NCI-H2196 treated with DMSO at 0.1 percent for 48 hours (cell line): ENCODE data around the gene OPA3.
A peak's percentile ranks its signal among the peaks of the same experiment; 100 is the strongest.

Experiments
- DNase-seq: peaks from one replicate; lab custom pipeline; 2025; ENCODE audit not compliant: unreplicated experiment; lab: John Stamatoyannopoulos, UW

OPA3 gene

DNA sequence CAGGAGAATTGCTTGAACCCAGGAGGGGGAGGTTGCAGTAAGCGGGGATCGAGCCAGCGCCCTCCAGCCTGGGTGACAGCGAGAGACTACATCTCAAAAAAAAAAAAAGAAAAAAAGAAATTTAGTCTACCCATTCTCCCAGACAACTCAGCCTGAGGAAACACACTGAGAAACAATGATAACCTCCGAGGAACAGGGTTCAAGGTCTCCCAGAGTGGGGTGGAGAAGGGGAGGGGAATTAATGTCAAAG, 78.7 kb downstream of the OPA3 start:
- DNase-seq = no peak

DNA sequence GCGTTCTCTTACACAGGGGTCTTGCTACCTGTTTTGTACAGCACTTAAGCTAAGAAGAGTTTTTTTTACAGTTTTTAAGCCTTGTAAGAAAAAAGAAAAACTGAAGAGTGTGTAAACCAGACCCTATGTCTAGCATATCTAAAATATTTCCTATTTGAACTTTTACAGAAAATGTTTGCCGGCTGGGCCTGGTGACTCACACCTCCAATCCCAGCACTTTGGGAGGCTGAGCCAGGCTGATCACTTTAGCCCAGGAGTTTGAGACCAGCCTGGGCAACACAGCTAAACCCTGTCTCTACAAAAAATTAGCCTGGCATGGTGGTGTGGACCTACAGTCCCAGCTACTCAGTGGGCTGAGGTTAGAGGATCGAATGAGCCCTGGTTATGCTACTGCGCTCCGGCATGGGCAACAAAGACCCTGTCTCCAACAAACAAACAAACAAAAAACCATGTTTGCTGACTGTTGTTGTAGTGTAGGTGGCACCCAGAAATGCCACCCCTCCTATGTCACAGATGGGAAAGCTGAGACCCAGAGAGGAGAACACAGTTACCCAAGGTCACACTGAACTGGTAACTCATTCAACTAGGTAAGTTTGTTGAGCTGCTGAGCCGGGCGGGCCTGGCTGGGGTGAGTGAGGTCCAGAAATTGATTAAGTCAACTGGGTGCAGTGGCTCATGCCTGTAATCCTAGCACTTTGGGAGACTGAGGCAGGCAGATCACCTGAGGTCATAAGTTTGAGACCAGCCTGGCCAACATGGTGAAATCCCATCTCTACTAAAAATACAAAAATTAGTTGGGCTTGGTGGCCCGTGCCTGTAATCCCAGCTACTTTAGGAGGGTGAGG, 79.2 kb downstream of the OPA3 start:
- DNase-seq = no peak

DNA sequence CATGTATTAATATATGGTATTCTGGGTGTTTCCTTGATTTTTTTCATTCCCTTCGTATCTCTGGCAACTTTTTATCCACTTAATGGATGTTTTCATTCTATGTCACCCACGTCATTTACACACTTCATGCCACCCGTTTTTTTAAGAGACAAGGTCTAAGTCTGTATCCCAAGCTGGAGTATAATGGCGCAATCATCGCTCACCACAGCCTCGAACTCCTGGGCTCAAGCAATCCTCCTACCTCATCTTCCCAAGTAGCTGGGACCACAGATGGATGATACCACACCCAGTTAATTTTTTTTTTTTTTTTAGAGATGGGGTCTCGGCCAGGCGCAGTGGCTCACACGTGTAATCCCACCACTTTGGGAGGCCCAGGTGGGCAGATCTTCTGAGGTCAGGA, 80.7 kb downstream of the OPA3 start:
- no peak for DNase-seq

DNA sequence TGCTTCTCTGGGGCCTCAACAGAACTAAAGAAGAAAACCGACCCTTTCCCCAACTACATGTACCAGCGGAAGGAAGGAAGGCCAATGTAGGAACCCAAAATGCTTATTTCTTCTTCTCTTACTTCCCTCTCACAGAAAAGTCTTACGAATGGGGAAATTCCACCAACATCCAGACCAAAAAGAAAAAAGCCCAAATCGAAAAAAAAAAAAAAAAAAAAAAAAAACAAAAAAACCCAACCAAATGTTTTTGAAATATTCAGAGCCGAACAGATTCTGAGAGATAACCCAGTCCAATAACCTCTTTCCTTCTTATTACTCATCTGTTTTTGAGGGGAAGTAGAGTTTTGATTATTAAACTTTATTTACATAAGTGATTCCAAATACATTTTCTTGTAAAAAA, 82.5 kb downstream of the OPA3 start:
- no peak for DNase-seq

DNA sequence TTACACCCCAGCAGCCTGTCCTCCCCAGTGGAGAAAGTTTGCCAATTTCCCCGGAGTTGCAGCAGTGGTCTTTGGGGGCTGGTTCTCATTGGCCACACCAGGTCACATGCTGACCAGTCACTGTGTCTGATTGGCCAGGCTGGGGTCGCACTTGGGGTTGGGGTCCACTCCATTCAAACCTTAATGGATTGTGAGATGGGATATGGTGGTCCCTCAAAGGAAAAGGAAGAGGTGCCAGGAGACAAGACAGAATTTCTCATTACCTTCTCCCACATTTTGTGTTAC, 82.9 kb downstream of the OPA3 start:
- no peak for DNase-seq

- DNase-seq = no peak
Measured at GRCh38 chr19:45500918-45501729, 83.5 kb downstream of the OPA3 start.

- no peak for DNase-seq
Measured at GRCh38 chr19:45499196-45500180, 85.1 kb downstream of the OPA3 start.

GRCh38 chr19:45498411-45499195, 86.0 kb downstream of the OPA3 start, which contains the start of gene PPM1N:
Gene PPM1N (plus strand): TSS chr19:45498443. CDS start chr19:45498473, 30 bp downstream.
- DNase-seq = no peak

DNA sequence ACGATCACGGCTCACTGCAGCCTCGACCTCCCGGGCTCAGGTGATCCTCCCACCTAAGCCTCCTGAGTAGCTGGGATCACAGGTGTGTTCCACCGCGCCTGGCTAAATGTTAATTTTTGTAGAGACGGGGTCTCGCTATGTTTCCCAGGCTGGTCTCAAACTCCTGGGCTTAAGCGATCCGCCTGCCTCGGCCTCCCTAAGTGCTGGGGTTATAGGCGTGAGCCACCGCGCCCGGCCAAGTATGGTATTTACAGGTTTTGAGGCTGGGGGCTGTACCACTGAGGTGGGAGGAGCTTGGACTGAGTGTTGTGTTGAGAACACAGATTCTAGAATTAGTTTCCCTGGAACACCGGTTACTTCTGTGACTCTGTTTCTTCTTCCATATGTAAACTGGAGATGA, 86.8 kb downstream of the OPA3 start:
- no peak for DNase-seq

- DNase-seq = no peak
Measured at GRCh38 chr19:45496349-45496953, 88.2 kb downstream of the OPA3 start.

GRCh38 chr19:45495178-45495577, 89.4 kb downstream of the OPA3 start:
- no peak for DNase-seq

GRCh38 chr19:45494261-45494916, 90.2 kb downstream of the OPA3 start:
- no peak for DNase-seq

DNA sequence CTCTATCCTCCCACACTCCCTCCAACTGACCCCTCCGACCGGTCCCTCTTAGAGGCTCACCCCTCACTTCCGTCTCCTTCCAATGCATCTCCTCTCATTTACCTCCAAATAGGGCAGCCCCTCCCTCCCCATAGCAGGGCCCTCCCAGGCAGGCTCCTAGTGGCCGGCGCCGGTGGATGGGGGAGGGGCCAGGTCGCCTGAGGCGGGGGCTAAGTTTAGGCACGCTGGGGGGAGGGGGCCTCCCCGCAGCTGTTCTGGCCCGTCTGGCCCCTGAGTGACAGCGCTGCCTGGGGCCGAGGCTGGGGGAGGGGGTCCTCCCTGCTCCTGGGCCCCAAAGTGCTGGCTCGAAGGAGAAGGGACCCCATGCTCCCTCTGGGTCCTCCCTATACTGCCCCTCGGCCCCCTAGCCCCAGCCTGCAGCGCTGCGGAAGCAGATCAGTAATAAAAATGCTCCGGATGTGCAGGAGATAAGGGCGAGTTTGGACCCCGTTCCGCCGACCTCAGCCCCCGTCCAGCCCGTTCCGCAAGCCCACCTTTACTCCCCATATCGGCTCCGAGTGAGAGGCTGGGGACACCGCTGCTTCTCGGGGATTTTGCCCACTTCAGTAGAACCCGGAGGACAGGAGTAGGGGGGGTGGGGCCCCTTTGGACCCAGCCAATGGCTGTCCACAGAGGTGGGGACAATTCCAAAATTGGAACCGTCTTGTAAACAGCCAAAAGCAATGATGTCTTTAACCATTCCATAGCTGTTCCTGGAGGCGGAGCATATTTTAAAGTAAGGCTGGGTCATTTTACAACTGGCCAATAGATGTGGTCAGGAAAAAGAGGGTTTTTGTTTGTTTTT, 91.8 kb downstream of the OPA3 start:
- no peak for DNase-seq

DNA sequence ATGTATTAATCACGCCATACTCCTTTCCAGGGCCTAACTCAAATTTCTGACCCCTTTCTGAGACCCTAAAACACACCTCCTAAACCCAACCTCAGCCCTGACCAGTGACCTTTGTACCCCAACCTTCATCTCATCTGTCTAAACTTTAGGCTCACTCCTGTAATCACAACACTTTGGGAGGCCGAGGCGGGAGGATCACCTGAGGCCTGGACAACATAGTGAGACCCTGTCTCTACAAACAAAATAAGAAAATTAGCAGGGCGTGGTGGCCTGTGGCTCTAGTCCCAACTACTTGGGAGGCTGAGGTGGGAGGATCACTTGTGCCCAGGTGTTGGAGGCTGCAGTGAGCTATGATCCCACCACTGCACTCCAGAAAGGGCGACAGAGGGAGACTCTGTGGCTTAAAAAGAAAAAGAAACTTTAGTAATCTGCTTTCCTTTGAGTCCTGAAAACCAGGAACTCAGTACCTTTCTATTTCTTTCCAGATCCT, 92.4 kb downstream of the OPA3 start:
- DNase-seq = no peak

DNA sequence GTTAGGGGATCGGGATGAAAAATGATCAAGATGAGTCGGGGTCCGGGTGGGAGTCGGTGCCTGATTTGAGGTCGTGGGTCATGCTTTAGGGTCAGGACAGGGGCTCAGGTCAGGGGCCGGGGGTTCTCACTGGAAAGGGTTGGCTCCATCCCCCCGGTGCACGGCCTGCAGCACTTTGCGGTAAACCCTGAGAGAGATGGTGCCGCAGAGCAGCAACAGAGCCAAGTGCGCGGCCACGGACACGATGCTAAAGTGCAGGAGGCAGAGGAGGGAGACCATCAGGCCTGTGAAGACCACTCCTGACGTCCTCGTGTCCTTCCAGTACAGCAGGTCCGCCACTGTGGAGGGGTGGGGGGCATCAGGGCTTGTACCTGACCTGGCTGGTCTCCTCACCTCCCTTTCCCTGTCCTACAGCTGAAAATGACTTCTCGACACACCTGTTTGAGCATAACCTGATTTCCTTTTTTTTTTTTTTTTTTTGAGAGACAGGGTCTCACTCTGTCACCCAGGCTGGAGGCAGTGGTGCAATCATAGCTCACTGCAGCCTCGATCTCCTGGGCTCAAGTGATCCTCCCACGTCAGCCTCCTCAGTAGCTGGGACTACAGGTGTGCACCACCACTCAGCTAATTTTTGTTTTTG, 95.3 kb downstream of the OPA3 start:
- no peak for DNase-seq

- DNase-seq = no peak
Measured at GRCh38 chr19:45488708-45489107, 95.9 kb downstream of the OPA3 start.

DNA sequence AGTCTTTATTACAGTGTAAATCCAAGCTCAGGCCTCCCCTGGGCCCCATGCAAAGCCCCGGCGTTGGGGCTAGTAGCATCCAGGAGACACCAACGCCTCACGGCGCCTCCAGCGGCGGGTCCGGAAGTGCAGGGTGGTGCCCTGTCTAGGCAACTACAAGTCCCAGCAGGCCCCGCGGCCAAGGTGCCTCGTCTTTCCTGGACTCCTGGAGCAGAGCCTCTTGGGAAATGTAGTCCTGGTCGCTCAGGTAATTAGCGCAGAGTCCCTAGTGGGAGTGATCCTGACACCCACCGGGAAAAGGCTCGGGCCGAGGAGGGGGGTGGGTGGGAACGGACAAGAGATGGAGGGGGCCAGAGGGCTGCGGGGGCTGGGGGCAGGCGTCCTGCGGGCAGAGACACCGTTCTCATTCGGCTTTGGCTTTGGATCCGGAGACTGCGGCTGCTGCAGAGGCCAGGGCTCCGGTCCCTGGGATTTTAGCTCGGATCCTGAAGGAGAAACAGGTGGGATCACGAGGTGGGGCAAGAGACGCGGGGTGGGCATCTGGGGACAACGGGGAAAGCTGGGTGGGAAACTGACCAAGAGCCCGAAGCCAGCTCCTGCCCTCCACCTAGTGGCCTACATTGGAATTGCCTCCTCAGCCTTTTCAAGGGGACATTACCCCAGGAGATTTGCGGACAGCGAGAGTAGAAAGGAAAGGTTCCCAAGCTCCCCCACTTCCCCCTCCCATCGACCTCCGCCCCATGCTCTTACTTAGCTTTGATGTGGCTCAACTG, 99.1 kb downstream of the OPA3 start:
- DNase-seq = peak; percentile 91
